GM23338 (cell line): ENCODE measurements around the gene NTN1. TPM values are rescaled to one million over a fixed set of nuclear protein-coding genes. Genes with fewer than 3 reads are reported as not detected.

Experiments
- ATAC-seq: fragments of 200-7000 bp; cut with Tn5 transposase; 3 replicates; pipeline ENCODE4 v1.9.1; 2020
- DNase-seq: peaks from one replicate; pipeline ENCODE4 v3.0.0-alpha.2; 2015; ENCODE audit warnings: low spot score
- H2AFZ ChIP-seq: fragments of 200-600 bp; sonication (generic); 2 replicates; pipeline ENCODE4 v1.8.0; 2016; ENCODE audit warnings: antibody characterized with exemption, mild to moderate bottlenecking, moderate library complexity
- H3F3A ChIP-seq: fragments of 200-600 bp; sonication (generic); replicated peaks from 2 replicates; pipeline ENCODE4 v1.8.0; 2017; ENCODE audit warnings: antibody characterized with exemption, mixed run types, low read depth
- H3K27ac ChIP-seq: fragments of 200-600 bp; sonication (generic); 2 replicates; pipeline ENCODE4 v1.6.1; 2016; ENCODE audit warnings: low read depth
- H3K27me3 ChIP-seq: fragments of 200-600 bp; sonication (generic); 2 replicates; pipeline ENCODE4 v1.8.0; 2016; ENCODE audit warnings: mild to moderate bottlenecking, mixed run types, moderate library complexity; ENCODE audit not compliant: insufficient read depth
- H3K36me3 ChIP-seq: fragments of 200-600 bp; sonication (generic); 2 replicates; pipeline ENCODE4 v1.8.0; 2016; ENCODE audit warnings: mild to moderate bottlenecking; ENCODE audit not compliant: insufficient read depth
- H3K4me1 ChIP-seq: fragments of 200-600 bp; sonication (generic); 2 replicates; pipeline ENCODE4 v1.8.0; 2016; ENCODE audit warnings: mild to moderate bottlenecking, moderate library complexity; ENCODE audit not compliant: insufficient read depth
- H3K4me2 ChIP-seq: fragments of 200-600 bp; sonication (generic); 2 replicates; pipeline ENCODE4 v1.7.1; 2017; ENCODE audit warnings: mixed run types
- H3K4me3 ChIP-seq: fragments of 200-600 bp; sonication (generic); 2 replicates; pipeline ENCODE4 v1.6.1; 2016; ENCODE audit warnings: mixed run types
- H3K79me2 ChIP-seq: fragments of 200-600 bp; sonication (generic); replicated peaks from 2 replicates; pipeline ENCODE4 v1.8.0; 2017; ENCODE audit warnings: mild to moderate bottlenecking; ENCODE audit not compliant: insufficient read depth
- H3K9me2 ChIP-seq: fragments of 200-600 bp; sonication (generic); 2 replicates; pipeline ENCODE4 v1.8.0; 2017; ENCODE audit not compliant: insufficient read depth
- H4K20me1 ChIP-seq: fragments of 200-600 bp; sonication (generic); replicated peaks from 2 replicates; pipeline ENCODE4 v1.8.0; 2017; ENCODE audit warnings: mild to moderate bottlenecking; ENCODE audit not compliant: insufficient read depth
- H3K27ac Mint-ChIP-seq: 2 replicates; pipeline ENCODE4 v1.8.0; 2020; ENCODE audit warnings: inconsistent platforms, mild to moderate bottlenecking, moderate library complexity, mixed read lengths
- H3K27me3 Mint-ChIP-seq: 3 replicates; pipeline ENCODE4 v1.8.0; 2022; ENCODE audit warnings: low read depth, mild to moderate bottlenecking, moderate library complexity, mixed read lengths, inconsistent platforms; ENCODE audit not compliant: insufficient read depth, poor library complexity
- H3K36me3 Mint-ChIP-seq: 3 replicates; pipeline ENCODE4 v1.8.0; 2021; ENCODE audit warnings: low read depth, mild to moderate bottlenecking, inconsistent platforms, moderate library complexity, mixed read lengths
- H3K4me1 Mint-ChIP-seq: 3 replicates; pipeline ENCODE4 v1.8.0; 2020; ENCODE audit warnings: mild to moderate bottlenecking, inconsistent platforms, mixed read lengths
- H3K4me3 Mint-ChIP-seq: 3 replicates; pipeline ENCODE4 v1.8.0; 2021; ENCODE audit warnings: moderate library complexity, mild to moderate bottlenecking, inconsistent platforms, mixed read lengths
- H3K9me3 Mint-ChIP-seq: 3 replicates; pipeline ENCODE4 v1.8.0; 2020; ENCODE audit warnings: moderate library complexity, mild to moderate bottlenecking, inconsistent platforms, mixed read lengths
- CREB1 ChIP-seq: fragments of 250-450 bp; sonication (Bioruptor Pico); IDR thresholded peaks from 2 replicates; pipeline ENCODE4 v1.5.0; 2020; ENCODE audit warnings: low read depth, mild to moderate bottlenecking, moderate library complexity
- EZH2 ChIP-seq: fragments of 200-600 bp; sonication (generic); IDR thresholded peaks from one replicate; pipeline ENCODE4 v1.8.0; 2017; ENCODE audit warnings: antibody characterized with exemption, mild to moderate bottlenecking, low read depth; ENCODE audit not compliant: unreplicated experiment
- NANOG ChIP-seq: IDR thresholded peaks from 2 replicates; pipeline ENCODE4 v1.6.1; 2016; ENCODE audit warnings: antibody characterized with exemption, borderline replicate concordance
- STAT1 ChIP-seq: IDR thresholded peaks from one replicate; pipeline ENCODE4 v1.6.1; 2016; ENCODE audit warnings: antibody characterized with exemption; ENCODE audit not compliant: unreplicated experiment
- ZNF331 ChIP-seq: fragments of 250-450 bp; sonication (Bioruptor Pico); IDR thresholded peaks from 2 replicates; pipeline ENCODE4 v1.5.0; 2020; ENCODE audit warnings: low read depth, mild to moderate bottlenecking, moderate library complexity
- polyA plus RNA-seq: library from polyadenylated mRNA; unstranded; fragments of >200 nt; fragmentation: Nextera tagmentation; extraction: Ambion mirVana; gene quantifications from 2 replicates; pipeline ENCODE4 v1.2.1, GENCODE V29; 2016
- total RNA-seq: library from RNA; depleted of rRNA; stranded (reverse); fragments of >200 nt; shearing (Covaris generic); gene quantifications from 2 replicates; pipeline ENCODE4 v1.2.3, GENCODE V29; 2014
- TF ChIP-seq, protein P1 (sequence below): fragments of 250-450 bp; sonication (Bioruptor Pico); IDR thresholded peaks from 2 replicates; pipeline ENCODE4 v1.5.0; 2020; ENCODE audit warnings: mild to moderate bottlenecking, moderate library complexity

NTN1 gene
- total and polyA plus RNA-seq, 2 experiments from 2014 or later, result 0.57 to 2.6 TPM

DNA sequence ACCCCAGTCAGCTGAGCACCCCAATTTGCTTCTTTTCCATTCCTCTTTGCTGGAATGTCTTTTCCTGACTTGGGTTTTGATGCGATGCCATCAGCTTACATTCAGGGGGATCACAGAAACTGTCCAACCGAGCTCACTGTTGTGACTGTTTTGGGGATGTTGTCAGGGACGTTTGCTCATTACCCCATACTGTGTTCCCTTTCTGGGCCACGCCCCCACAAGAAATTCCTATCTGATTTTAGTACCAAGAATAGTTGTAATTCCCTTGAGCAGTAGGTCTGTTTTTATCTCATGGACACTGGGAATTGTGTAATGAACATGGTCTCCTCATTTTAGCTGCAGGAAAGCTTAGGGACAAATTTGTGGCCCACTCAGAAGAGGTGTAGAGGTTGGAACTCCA is 2.6 kb upstream of the NTN1 start:
- Histone ChIP-seq H3K27ac (no peak overlapping the region), H3K79me2 (no peaks in the 10 kb centered on the region), H3K27me3 (peaks cover 85% of the 10 kb centered on the region), H3K9me2 (0 out of 2 replicates have a peak, but pooled peaks cover 3% of the 10 kb centered on the region), H3K36me3 (no peaks in the 10 kb centered on the region), H4K20me1 (no peaks in the 10 kb centered on the region), H3F3A (0 out of 2 replicates have a peak, but pooled peaks cover 11% of the 10 kb centered on the region), H2AFZ (no peak overlapping the region), H3K4me3 (no peak overlapping the region), H3K4me1 (peaks cover 25% of the 10 kb centered on the region), H3K4me2 (no peak overlapping the region)
- H3K9me3 Mint-ChIP-seq, result no peaks in the 10 kb centered on the region
- no peak overlapping the region for H3K27ac Mint-ChIP-seq
- TF ChIP-seq STAT1 (no peak), ZNF331 (CRISPR knock-in tag) (no peak), CREB1 (CRISPR knock-in tag) (no peak), EZH2 (no peak)
- TF ChIP-seq, protein P1, sequence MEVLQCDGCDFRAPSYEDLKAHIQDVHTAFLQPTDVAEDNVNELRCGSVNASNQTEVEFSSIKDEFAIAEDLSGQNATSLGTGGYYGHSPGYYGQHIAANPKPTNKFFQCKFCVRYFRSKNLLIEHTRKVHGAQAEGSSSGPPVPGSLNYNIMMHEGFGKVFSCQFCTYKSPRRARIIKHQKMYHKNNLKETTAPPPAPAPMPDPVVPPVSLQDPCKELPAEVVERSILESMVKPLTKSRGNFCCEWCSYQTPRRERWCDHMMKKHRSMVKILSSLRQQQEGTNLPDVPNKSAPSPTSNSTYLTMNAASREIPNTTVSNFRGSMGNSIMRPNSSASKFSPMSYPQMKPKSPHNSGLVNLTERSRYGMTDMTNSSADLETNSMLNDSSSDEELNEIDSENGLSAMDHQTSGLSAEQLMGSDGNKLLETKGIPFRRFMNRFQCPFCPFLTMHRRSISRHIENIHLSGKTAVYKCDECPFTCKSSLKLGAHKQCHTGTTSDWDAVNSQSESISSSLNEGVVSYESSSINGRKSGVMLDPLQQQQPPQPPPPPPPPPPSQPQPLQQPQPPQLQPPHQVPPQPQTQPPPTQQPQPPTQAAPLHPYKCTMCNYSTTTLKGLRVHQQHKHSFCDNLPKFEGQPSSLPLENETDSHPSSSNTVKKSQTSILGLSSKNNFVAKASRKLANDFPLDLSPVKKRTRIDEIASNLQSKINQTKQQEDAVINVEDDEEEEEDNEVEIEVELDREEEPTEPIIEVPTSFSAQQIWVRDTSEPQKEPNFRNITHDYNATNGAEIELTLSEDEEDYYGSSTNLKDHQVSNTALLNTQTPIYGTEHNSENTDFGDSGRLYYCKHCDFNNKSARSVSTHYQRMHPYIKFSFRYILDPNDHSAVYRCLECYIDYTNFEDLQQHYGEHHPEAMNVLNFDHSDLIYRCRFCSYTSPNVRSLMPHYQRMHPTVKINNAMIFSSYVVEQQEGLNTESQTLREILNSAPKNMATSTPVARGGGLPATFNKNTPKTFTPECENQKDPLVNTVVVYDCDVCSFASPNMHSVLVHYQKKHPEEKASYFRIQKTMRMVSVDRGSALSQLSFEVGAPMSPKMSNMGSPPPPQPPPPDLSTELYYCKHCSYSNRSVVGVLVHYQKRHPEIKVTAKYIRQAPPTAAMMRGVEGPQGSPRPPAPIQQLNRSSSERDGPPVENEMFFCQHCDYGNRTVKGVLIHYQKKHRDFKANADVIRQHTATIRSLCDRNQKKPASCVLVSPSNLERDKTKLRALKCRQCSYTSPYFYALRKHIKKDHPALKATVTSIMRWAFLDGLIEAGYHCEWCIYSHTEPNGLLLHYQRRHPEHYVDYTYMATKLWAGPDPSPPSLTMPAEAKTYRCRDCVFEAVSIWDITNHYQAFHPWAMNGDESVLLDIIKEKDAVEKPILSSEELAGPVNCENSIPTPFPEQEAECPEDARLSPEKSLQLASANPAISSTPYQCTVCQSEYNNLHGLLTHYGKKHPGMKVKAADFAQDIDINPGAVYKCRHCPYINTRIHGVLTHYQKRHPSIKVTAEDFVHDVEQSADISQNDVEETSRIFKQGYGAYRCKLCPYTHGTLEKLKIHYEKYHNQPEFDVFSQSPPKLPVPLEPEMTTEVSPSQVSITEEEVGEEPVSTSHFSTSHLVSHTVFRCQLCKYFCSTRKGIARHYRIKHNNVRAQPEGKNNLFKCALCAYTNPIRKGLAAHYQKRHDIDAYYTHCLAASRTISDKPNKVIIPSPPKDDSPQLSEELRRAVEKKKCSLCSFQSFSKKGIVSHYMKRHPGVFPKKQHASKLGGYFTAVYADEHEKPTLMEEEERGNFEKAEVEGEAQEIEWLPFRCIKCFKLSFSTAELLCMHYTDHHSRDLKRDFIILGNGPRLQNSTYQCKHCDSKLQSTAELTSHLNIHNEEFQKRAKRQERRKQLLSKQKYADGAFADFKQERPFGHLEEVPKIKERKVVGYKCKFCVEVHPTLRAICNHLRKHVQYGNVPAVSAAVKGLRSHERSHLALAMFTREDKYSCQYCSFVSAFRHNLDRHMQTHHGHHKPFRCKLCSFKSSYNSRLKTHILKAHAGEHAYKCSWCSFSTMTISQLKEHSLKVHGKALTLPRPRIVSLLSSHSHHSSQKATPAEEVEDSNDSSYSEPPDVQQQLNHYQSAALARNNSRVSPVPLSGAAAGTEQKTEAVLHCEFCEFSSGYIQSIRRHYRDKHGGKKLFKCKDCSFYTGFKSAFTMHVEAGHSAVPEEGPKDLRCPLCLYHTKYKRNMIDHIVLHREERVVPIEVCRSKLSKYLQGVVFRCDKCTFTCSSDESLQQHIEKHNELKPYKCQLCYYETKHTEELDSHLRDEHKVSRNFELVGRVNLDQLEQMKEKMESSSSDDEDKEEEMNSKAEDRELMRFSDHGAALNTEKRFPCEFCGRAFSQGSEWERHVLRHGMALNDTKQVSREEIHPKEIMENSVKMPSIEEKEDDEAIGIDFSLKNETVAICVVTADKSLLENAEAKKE (CRISPR knock-in tag), result no peak
- no peaks in the 10 kb centered on the region; the same call in 2 of the 3 replicates for H3K36me3 Mint-ChIP-seq
- peaks cover 59% of the 10 kb centered on the region for H3K27me3 Mint-ChIP-seq
- DNase-seq (no peak), ATAC-seq (no peak)
- H3K4me1 Mint-ChIP-seq, result peaks cover 12% of the 10 kb centered on the region
- H3K4me3 Mint-ChIP-seq, result no peak overlapping the region

DNA sequence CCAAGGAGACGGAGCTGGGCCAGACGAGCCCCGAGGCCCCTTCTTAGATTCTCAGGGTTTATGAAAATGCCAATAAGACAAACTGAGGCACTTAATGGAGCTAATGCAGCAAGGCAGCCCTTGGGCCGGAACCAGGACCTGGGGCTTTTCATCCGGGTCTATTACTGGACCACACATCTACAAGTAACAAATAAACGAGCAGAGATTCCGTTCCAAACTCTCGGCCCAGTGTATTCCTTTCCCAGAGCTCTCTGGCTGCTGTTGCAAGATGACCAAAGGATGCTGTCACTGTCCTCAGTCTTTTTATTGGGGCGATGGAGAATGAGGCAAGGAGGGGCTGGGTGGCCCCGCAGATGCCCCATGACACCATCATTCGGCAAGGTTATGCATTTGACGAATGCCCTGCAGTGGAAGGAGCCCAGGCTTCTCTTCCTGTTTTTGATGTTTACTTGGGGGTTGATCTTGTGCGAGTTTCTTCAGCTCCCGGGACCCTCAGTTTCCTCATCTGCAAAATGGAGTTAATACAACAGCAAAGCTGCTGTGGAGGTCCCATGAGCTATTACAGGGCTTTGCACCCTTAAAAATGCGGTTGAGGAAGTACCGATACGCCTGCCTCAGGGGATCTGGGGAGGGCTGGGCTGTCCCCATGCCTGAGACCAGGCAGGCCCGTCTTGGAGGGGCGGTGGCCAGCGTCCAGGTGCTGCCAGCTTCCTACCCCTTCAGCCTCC is 1.1 kb upstream of the NTN1 start:
- peaks cover 25% of the 10 kb centered on the region for H3K4me1 Mint-ChIP-seq
- TF ChIP-seq NANOG (no peak), EZH2 (peak; percentile 61)
- peaks cover 95% of the 10 kb centered on the region for H3K27me3 ChIP-seq
- H3K4me3 ChIP-seq, result peak overlapping the region; percentile 67
- no peak for DNase-seq
- H3K4me1 ChIP-seq, result peaks cover 35% of the 10 kb centered on the region
- H3K36me3 ChIP-seq, result no peaks in the 10 kb centered on the region
- no peak overlapping the region for H3K27ac Mint-ChIP-seq
- peak overlapping the region; percentile 62 for H3K4me3 Mint-ChIP-seq
- H3K27me3 Mint-ChIP-seq, result peaks cover 68% of the 10 kb centered on the region
- H3K9me2 ChIP-seq, result no peaks in the 10 kb centered on the region
- no peaks in the 10 kb centered on the region for H3K79me2 ChIP-seq
- H4K20me1 ChIP-seq, result no peaks in the 10 kb centered on the region
- peak overlapping the region; percentile 81 for H2AFZ ChIP-seq
- no peak overlapping the region for H3K27ac ChIP-seq
- H3K36me3 Mint-ChIP-seq, result no peaks in the 10 kb centered on the region; the same call in 2 of the 3 replicates
- H3K9me3 Mint-ChIP-seq, result no peaks in the 10 kb centered on the region
- peak; percentile 4 for ATAC-seq
- 0 out of 2 replicates have a peak, but pooled peaks cover 11% of the 10 kb centered on the region for H3F3A ChIP-seq
- H3K4me2 ChIP-seq, result peak overlapping the region; percentile 88
